Lower leg skin (tissue), 4 donors: ENCODE measurements around the gene KRT86. TPM values are rescaled to one million over a fixed set of nuclear protein-coding genes. Genes with fewer than 3 reads are reported as not detected.

Source experiments
- DNase-seq, 2 donors: peaks; one replicate each; pipeline ENCODE4 v3.0.0-alpha.2; 2019; ENCODE audit warnings: low spot score in 2 of 2
- H3K4me3 ChIP-seq: fragments of 200-600 bp; sonication (generic); 2 replicates; pipeline ENCODE4 v1.5.1; 2017; ENCODE audit warnings: mild to moderate bottlenecking, low read depth; ENCODE audit not compliant: poor library complexity, severe bottlenecking
- CTCF ChIP-seq, 3 donors: fragments of 450-650 bp; IDR thresholded peaks; one replicate each; pipeline ENCODE4 v1.5.1; 2016; ENCODE audit warnings: antibody characterized with exemption in 3 of 3, mild to moderate bottlenecking in 3 of 3, moderate library complexity in 2 of 3
- POLR2A ChIP-seq, 2 donors: fragments of 450-650 bp; IDR thresholded peaks; one replicate each; pipeline ENCODE4 v1.6.1; 2016 to 2017; ENCODE audit warnings: antibody characterized with exemption in 2 of 2, mild to moderate bottlenecking in 1 of 2, moderate library complexity in 1 of 2
- WGBS, 2 donors: methylation state at CpG; one replicate each; pipeline ENCODE4 v1.1.5; 2018; 5-methylcytosine and 5-hydroxymethylcytosine counted together
- intact Hi-C: fragments of 100-400 bp; cut with DNase I; formaldehyde crosslinking; loops from one replicate; pipeline ENCODE4 v1.15.0; 2023; ENCODE audit warnings: low total_unique reads
- total RNA-seq, 4 donors: library from RNA; depleted of rRNA; stranded (reverse); fragments of >200 nt; gene quantifications; one replicate each; pipeline ENCODE4 v1.1.0, GENCODE V29; 2016

The KRT86 gene
- total RNA-seq, 4 donors from 2014 or later, result 0.86 to 298 (median 10.0) TPM; not detected in 1

- TF ChIP-seq CTCF (IDR thresholded peaks at IDR 0.05), result no peak
- no peak for TF ChIP-seq POLR2A (IDR thresholded peaks at IDR 0.05)
- intact Hi-C loops, result no loop called here
- H3K4me3 ChIP-seq, result no peak overlapping the region
- peak in 1 of 2 donors; percentile 63 for DNase-seq
- 92 to 99% methylated on average over 11 of the region's 11 CpGs for WGBS, 2 donors
Observed at GRCh38 chr12:52242442-52243258, 31.8 kb upstream of the KRT86 start.

GRCh38 chr12:52243259-52243855 lies 31.1 kb upstream of the KRT86 start:
- no peak for TF ChIP-seq POLR2A (IDR thresholded peaks at IDR 0.05)
- TF ChIP-seq CTCF (IDR thresholded peaks at IDR 0.05), result no peak
- intact Hi-C loops, result no loop called here
- 44 to 56% methylated on average over 5 of the region's 5 CpGs for WGBS, 2 donors
- H3K4me3 ChIP-seq, result no peak overlapping the region
- DNase-seq, result peak in 1 of 2 donors; percentile 84

- TF ChIP-seq CTCF (IDR thresholded peaks at IDR 0.05) (no peak), POLR2A (IDR thresholded peaks at IDR 0.05) (no peak)
- DNase-seq, result peak; percentile 86 to 97
- intact Hi-C loops, result no loop called here
- WGBS, 2 donors, result 13 to 20% methylated on average over 12 of the region's 12 CpGs
- H3K4me3 ChIP-seq, result no peak overlapping the region
Observed at GRCh38 chr12:52243856-52244614, 30.4 kb upstream of the KRT86 start.

GRCh38 chr12:52244615-52244994 lies 29.8 kb upstream of the KRT86 start:
- no peak overlapping the region for H3K4me3 ChIP-seq
- 73 to 77% methylated on average over 3 of the region's 3 CpGs for WGBS, 2 donors
- intact Hi-C loops, result no loop called here
- DNase-seq, result no peak
- no peak for TF ChIP-seq POLR2A (IDR thresholded peaks at IDR 0.05)
- TF ChIP-seq CTCF (IDR thresholded peaks at IDR 0.05), result no peak

GRCh38 chr12:52245259-52245961 lies 29.0 kb upstream of the KRT86 start:
- DNase-seq, result peak in 1 of 2 donors; percentile 84
- TF ChIP-seq CTCF (IDR thresholded peaks at IDR 0.05), result no peak
- no peak for TF ChIP-seq POLR2A (IDR thresholded peaks at IDR 0.05)
- 64 to 65% methylated on average over 13 to 20 of the region's 20 CpGs for whole genome bisulfite sequencing, 2 donors

More at GRCh38 chr12:52245259-52245961, 29.0 kb upstream of the KRT86 start:
- no peak overlapping the region for H3K4me3 ChIP-seq
- intact Hi-C loops, result no loop called here
